SU-DHL-6 (cell line): ENCODE data around the gene SLX4IP.

Source experiments
- H2AFZ ChIP-seq: fragments of 200-600 bp; sonication (generic); 2 replicates; pipeline ENCODE4 v1.6.1; 2014; ENCODE audit warnings: low read depth, mild to moderate bottlenecking, moderate library complexity, mixed read lengths, antibody characterized with exemption, low read length; ENCODE audit not compliant: severe bottlenecking
- H3F3A ChIP-seq: fragments of 200-600 bp; shearing (Covaris generic); 2 replicates; pipeline ENCODE4 v1.6.0; 2016; ENCODE audit warnings: antibody characterized with exemption, mild to moderate bottlenecking; ENCODE audit not compliant: insufficient read depth
- H3K27ac ChIP-seq: fragments of 200-600 bp; sonication (generic); 2 replicates; pipeline ENCODE4 v1.5.1; 2016; ENCODE audit warnings: low read depth, mild to moderate bottlenecking, low read length, moderate library complexity, mixed read lengths
- H3K27me3 ChIP-seq: fragments of 200-600 bp; sonication (generic), shearing (Covaris generic); 2 replicates; pipeline ENCODE4 v1.6.0; 2014; ENCODE audit warnings: mild to moderate bottlenecking, low read length
- H3K36me3 ChIP-seq: fragments of 200-600 bp; sonication (generic); 2 replicates; pipeline ENCODE4 v1.6.1; 2014; ENCODE audit warnings: mild to moderate bottlenecking, low read length, mixed read lengths
- H3K4me2 ChIP-seq: fragments of 300-600, 200-600 bp; shearing (Covaris generic), sonication (generic); 2 replicates; pipeline ENCODE4 v1.6.0; 2014; ENCODE audit warnings: low read length, low read depth, mild to moderate bottlenecking; ENCODE audit not compliant: poor library complexity, severe bottlenecking
- H3K4me3 ChIP-seq: fragments of 200-600 bp; sonication (generic); 2 replicates; pipeline ENCODE4 v1.5.1; 2014; ENCODE audit warnings: antibody characterized with exemption, low read length, mild to moderate bottlenecking, mixed read lengths; ENCODE audit not compliant: insufficient read depth, poor library complexity, severe bottlenecking
- H3K79me2 ChIP-seq: fragments of 200-600 bp; sonication (generic); 2 replicates; pipeline ENCODE4 v1.6.1; 2014; ENCODE audit warnings: mild to moderate bottlenecking, low read length, moderate library complexity; ENCODE audit not compliant: insufficient read depth
- H3K9ac ChIP-seq: fragments of 200-600 bp; sonication (generic); 2 replicates; pipeline ENCODE4 v1.7.0; 2014; ENCODE audit warnings: mild to moderate bottlenecking, low read length
- H3K9me2 ChIP-seq: fragments of 200-600 bp; sonication (generic); replicated peaks from 2 replicates; pipeline ENCODE4 v1.6.1; 2014; ENCODE audit warnings: low read length; ENCODE audit not compliant: insufficient read depth
- H3K9me3 ChIP-seq: fragments of 200-600 bp; sonication (generic); 2 replicates; pipeline ENCODE4 v1.6.1; 2014; ENCODE audit warnings: low read length, mixed read lengths; ENCODE audit not compliant: insufficient read depth
- H4K20me1 ChIP-seq: fragments of 200-600 bp; sonication (generic); 2 replicates; pipeline ENCODE4 v1.6.1; 2014; ENCODE audit warnings: low read depth, mild to moderate bottlenecking, antibody characterized with exemption, low read length, moderate library complexity, mixed read lengths
- EZH2phosphoT487 ChIP-seq: fragments of 200-600 bp; sonication (generic), shearing (Covaris generic); conservative IDR thresholded peaks from 2 replicates; pipeline ENCODE4 v1.6.1; 2018; ENCODE audit warnings: mild to moderate bottlenecking, antibody characterized with exemption, low read length, moderate library complexity, mixed read lengths
- TF ChIP-seq, protein P1 (sequence below): fragments of 200-600 bp; sonication (generic); IDR thresholded peaks from one replicate; pipeline ENCODE4 v1.5.1; 2017; ENCODE audit warnings: antibody characterized with exemption, mild to moderate bottlenecking, low read length, moderate library complexity; ENCODE audit not compliant: insufficient read depth, poor library complexity, severe bottlenecking

SLX4IP gene

DNA sequence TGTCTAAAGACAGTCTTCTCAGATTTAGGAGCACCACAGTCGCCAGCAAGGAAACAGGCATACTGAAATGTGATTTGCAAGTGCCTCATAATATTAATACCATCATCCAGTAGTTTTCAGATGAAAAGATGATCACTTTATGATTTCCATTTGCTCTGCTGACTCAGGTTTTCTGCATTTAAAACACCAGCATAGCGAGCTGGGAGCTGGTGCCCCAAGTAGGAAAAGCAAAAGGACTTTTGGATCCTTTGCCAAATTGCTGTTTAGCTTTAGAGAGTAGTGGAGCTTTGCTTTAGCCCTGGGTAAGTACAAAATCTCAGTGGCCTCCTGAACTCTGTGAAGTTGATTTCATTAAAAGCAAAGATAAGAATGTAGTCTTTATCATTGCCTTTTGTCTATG is 160.2 kb downstream of the SLX4IP start:
- H3K4me3 ChIP-seq, result no peak overlapping the region
- no peak overlapping the region for H3K9ac ChIP-seq
- no peaks in the 10 kb centered on the region for H3K36me3 ChIP-seq
- no peaks in the 10 kb centered on the region for H3K9me2 ChIP-seq
- no peaks in the 10 kb centered on the region for H3K79me2 ChIP-seq
- no peak overlapping the region for H3K27ac ChIP-seq
- no peaks in the 10 kb centered on the region for H3F3A ChIP-seq
- H3K9me3 ChIP-seq, result no peaks in the 10 kb centered on the region
- no peaks in the 10 kb centered on the region for H4K20me1 ChIP-seq
- H3K27me3 ChIP-seq, result no peaks in the 10 kb centered on the region
- H2AFZ ChIP-seq, result no peak overlapping the region
- no peak overlapping the region for H3K4me2 ChIP-seq
- TF ChIP-seq, protein P1, sequence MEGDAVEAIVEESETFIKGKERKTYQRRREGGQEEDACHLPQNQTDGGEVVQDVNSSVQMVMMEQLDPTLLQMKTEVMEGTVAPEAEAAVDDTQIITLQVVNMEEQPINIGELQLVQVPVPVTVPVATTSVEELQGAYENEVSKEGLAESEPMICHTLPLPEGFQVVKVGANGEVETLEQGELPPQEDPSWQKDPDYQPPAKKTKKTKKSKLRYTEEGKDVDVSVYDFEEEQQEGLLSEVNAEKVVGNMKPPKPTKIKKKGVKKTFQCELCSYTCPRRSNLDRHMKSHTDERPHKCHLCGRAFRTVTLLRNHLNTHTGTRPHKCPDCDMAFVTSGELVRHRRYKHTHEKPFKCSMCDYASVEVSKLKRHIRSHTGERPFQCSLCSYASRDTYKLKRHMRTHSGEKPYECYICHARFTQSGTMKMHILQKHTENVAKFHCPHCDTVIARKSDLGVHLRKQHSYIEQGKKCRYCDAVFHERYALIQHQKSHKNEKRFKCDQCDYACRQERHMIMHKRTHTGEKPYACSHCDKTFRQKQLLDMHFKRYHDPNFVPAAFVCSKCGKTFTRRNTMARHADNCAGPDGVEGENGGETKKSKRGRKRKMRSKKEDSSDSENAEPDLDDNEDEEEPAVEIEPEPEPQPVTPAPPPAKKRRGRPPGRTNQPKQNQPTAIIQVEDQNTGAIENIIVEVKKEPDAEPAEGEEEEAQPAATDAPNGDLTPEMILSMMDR, result no peak
- no peak for TF ChIP-seq EZH2phosphoT487

DNA sequence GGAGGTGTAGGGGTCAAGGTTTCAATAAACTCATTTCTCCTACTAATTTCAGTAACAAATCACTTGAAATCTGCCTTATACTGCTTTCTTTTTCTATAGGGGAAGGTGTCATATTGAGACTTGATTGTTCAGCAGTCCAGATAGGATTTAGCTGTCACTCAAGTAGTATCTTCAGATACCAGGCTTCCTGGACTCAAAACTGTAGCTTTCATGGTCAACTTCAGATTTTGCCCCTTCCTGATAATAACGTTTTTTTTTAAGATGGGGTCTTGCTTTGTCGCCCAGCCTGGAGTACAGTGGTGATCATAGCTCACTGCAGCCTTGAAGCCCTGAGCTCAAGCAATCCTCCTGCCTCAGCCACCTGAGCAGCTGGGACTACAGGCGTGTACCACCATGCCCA is 160.9 kb downstream of the SLX4IP start:
- Histone ChIP-seq H3K9me3 (no peaks in the 10 kb centered on the region), H3K27me3 (no peaks in the 10 kb centered on the region), H3K9me2 (no peaks in the 10 kb centered on the region), H4K20me1 (no peaks in the 10 kb centered on the region), H3K4me3 (no peak overlapping the region), H3K27ac (no peak overlapping the region), H3K9ac (no peak overlapping the region), H2AFZ (no peak overlapping the region), H3K36me3 (no peaks in the 10 kb centered on the region), H3K4me2 (no peak overlapping the region), H3K79me2 (no peaks in the 10 kb centered on the region), H3F3A (no peaks in the 10 kb centered on the region)
- TF ChIP-seq, protein P1, result no peak
- TF ChIP-seq EZH2phosphoT487, result no peak

DNA sequence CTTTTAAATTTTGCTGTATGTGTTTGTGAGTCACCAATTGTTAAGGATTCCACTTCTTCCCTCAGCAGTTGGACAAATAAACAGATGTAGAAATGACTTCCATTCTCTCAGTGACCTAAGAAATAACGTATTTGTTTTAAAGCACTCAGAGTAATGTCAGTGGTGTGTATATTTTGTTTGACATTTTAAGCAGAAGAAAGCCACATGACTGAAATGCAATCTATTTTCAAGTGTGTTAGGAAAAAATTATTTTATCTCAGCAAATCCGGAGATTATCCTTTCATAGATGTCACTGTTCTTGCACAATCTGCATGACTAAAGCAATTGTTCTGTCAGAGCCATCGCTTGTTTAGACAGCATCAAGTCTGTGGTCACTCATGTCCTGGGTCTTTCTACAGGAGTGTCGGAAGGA is 161.6 kb downstream of the SLX4IP start:
- Histone ChIP-seq H3K9me2 (no peaks in the 10 kb centered on the region), H3K79me2 (no peaks in the 10 kb centered on the region), H2AFZ (no peak overlapping the region), H3F3A (no peaks in the 10 kb centered on the region), H3K9ac (no peak overlapping the region), H3K4me2 (no peak overlapping the region), H3K27me3 (no peaks in the 10 kb centered on the region), H4K20me1 (no peaks in the 10 kb centered on the region), H3K4me3 (no peak overlapping the region), H3K9me3 (no peaks in the 10 kb centered on the region), H3K36me3 (no peaks in the 10 kb centered on the region), H3K27ac (no peak overlapping the region)
- TF ChIP-seq EZH2phosphoT487, result no peak
- TF ChIP-seq, protein P1, result no peak

DNA sequence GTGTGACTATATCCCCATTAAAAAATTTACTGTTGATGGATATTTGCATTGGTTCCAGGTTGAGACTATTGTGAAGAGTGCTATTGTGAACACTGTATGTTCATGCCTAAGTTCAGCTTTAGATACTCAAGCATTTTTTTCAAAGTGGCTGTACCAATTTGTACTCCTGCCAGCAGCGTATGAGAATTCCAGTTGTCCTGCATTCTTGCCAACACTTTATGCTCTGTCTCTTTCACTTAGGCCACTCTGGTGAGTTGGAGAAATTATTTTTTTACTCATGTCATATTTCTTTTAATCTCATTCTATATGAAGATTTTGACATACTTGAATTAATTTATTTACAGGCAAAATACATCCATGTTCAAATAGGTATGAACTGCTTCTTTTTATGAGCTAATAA is 162.5 kb downstream of the SLX4IP start:
- H3K9me2 ChIP-seq, result no peaks in the 10 kb centered on the region
- TF ChIP-seq, protein P1, result no peak
- no peak for TF ChIP-seq EZH2phosphoT487
- no peaks in the 10 kb centered on the region for H3K36me3 ChIP-seq
- no peak overlapping the region for H3K4me2 ChIP-seq
- no peaks in the 10 kb centered on the region for H4K20me1 ChIP-seq
- H3K79me2 ChIP-seq, result no peaks in the 10 kb centered on the region
- H3K27ac ChIP-seq, result no peak overlapping the region
- no peaks in the 10 kb centered on the region for H3F3A ChIP-seq
- no peak overlapping the region for H2AFZ ChIP-seq
- H3K27me3 ChIP-seq, result no peaks in the 10 kb centered on the region
- no peaks in the 10 kb centered on the region for H3K9me3 ChIP-seq
- no peak overlapping the region for H3K9ac ChIP-seq
- H3K4me3 ChIP-seq, result no peak overlapping the region
